GM19240 (cell line): ENCODE data around the gene BLOC1S1.

Source experiments
- DNase-seq: peaks from one replicate; pipeline ENCODE4 v3.0.0; 2011; ENCODE audit warnings: low spot score; ENCODE audit not compliant: insufficient read length

Gene BLOC1S1

GRCh38 chr12:55694651-55695050, 21.2 kb upstream of the BLOC1S1 start:
- no peak for DNase-seq

- DNase-seq = no peak
These were observed 20.5 kb upstream of the BLOC1S1 start for GRCh38 chr12:55695349-55695748.

- DNase-seq = no peak
These were observed 19.7 kb upstream of the BLOC1S1 start for GRCh38 chr12:55696141-55696540.

- no peak for DNase-seq
These were observed 18.9 kb upstream of the BLOC1S1 start for GRCh38 chr12:55696796-55697462.

GRCh38 chr12:55697686-55698085, 18.2 kb upstream of the BLOC1S1 start:
- no peak for DNase-seq

- no peak for DNase-seq
These were observed 17.4 kb upstream of the BLOC1S1 start for GRCh38 chr12:55698241-55698955.

- no peak for DNase-seq
These were observed 16.9 kb upstream of the BLOC1S1 start for GRCh38 chr12:55698965-55699364.

GRCh38 chr12:55699471-55700055, 16.3 kb upstream of the BLOC1S1 start:
- no peak for DNase-seq

- DNase-seq = no peak
These were observed 15.4 kb upstream of the BLOC1S1 start for GRCh38 chr12:55700255-55701018.

- no peak for DNase-seq
These were observed 13.0 kb upstream of the BLOC1S1 start for GRCh38 chr12:55702861-55703260.

GRCh38 chr12:55703288-55703687, 12.6 kb upstream of the BLOC1S1 start:
- no peak for DNase-seq

GRCh38 chr12:55703901-55704761, 11.7 kb upstream of the BLOC1S1 start:
- no peak for DNase-seq

GRCh38 chr12:55704824-55705718, 10.8 kb upstream of the BLOC1S1 start:
- no peak for DNase-seq

GRCh38 chr12:55705782-55706402, 10.0 kb upstream of the BLOC1S1 start:
- DNase-seq = no peak

GRCh38 chr12:55706568-55707218, 9.2 kb upstream of the BLOC1S1 start:
- no peak for DNase-seq

- no peak for DNase-seq
These were observed 8.6 kb upstream of the BLOC1S1 start for GRCh38 chr12:55707219-55707671.

GRCh38 chr12:55707841-55708694, 7.8 kb upstream of the BLOC1S1 start, which contains the start of gene ITGA7:
TSS of gene ITGA7 (minus strand) at chr12:55707904. CDS start at chr12:55707682, 222 bp downstream.
- no peak for DNase-seq

GRCh38 chr12:55708695-55709233, 7.1 kb upstream of the BLOC1S1 start:
- DNase-seq = no peak
